ENCODE measurements around the gene PIEZO1. TPM values are rescaled to one million over a fixed set of nuclear protein-coding genes. Genes with fewer than 3 reads are reported as not detected.

Gene PIEZO1
- total and polyA plus RNA-seq, 7 experiments from 2014 or later: 3.6 to 237 (median 111) TPM

DNA sequence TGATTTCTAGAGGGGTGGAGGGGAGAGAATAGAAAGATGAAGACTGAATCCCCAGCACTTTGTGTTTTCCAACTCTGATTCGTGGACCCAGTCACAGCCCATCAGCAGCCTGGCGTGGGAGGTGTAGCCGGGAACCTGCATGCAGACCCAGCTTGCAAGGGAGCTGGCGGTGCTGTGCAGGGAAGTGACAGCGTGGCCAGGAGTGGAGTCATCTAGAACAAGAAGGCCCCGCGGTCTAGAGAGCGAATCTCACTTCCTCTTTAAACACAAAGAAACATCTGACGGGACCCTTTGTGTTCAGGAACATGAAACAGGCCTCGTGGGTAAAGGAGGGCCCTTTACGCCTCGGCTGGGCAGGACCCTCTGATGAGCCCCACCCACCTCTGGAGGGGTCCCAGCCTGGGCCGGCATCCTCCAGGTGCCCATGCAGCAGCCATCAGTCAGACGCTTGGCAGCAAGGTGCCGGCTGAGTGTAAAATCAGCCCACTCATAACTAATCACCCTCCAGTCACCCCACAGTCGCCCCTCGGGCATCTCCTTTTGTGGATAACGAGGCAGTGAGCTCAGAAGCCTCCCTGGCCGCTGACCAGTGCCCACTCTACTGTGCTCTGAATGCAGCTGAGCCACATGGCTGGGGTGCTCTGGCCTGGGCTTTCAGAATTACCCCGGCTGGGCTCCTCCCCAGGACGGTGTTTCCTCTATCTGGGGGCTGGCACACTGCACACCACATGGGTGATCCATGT, 103.1 kb downstream of the PIEZO1 start:
- Histone ChIP-seq H3K27me3 (ENCODE audit: control insufficient read depth in 2 of 2, insufficient read depth in 2 of 2, low read length in 2 of 2) (no peaks in the 10 kb centered on the region), H3K9me3 (ENCODE audit: control insufficient read depth in 2 of 3, low read length in 3 of 3) (no peaks in the 10 kb centered on the region), H3K4me3 (ENCODE audit: low read length) (peak overlapping the region; percentile 35), H3K36me3 (ENCODE audit: control insufficient read depth in 2 of 3, insufficient read depth in 3 of 3, low read length in 3 of 3) (peaks cover 0 to 40% (median 13%) of the 10 kb centered on the region in 3 experiments), H3K27ac (ENCODE audit: low read depth, low read length) (peak overlapping the region; percentile 67), H3K4me1 (ENCODE audit: control insufficient read depth in 2 of 2, insufficient read depth in 2 of 2, low read length in 2 of 2) (peaks cover 23 to 41% of the 10 kb centered on the region in 2 donors)
- Mint-ChIP-seq H3K9me3 (no peaks in the 10 kb centered on the region), H3K4me3 (peak overlapping the region; percentile 66 to 86 (median 82)), H3K36me3 (peaks cover 0 to 14% (median 0%) of the 10 kb centered on the region in 5 donors), H3K4me1 (peaks cover 22 to 47% (median 32%) of the 10 kb centered on the region in 7 donors), H3K27me3 (no peaks in the 10 kb centered on the region), H3K27ac (peak overlapping the region; percentile 87 to 95 (median 94))
- ChIA-PET CTCF (interaction anchor here (1.0 kb wide), 1 partner anchor 20 kb away, joined by 3 read pairs; no protein-coding TSS in a partner anchor), POLR2A (interaction anchor here (0.5 to 4.1 kb wide), 11 partner anchors 10 to 219 kb away, joined by 3 to 47 read pairs (median 3); partner anchors contain the start of genes CTU2, RNF166 and ZC3H18)
- intact Hi-C loops (cut with micrococcal nuclease): loop anchor here (1.0 to 10.0 kb wide), 4 partner anchors 19 to 227 kb away; partner anchors contain the start of genes MVD (in 2 of the 2), CYBA (in 1 of the 2) and ZFPM1 (in 1 of the 2)
- ATAC-seq (peak; percentile 63), DNase-seq (peak in 7 of 9 donors; percentile 51 to 69 (median 62))

DNA sequence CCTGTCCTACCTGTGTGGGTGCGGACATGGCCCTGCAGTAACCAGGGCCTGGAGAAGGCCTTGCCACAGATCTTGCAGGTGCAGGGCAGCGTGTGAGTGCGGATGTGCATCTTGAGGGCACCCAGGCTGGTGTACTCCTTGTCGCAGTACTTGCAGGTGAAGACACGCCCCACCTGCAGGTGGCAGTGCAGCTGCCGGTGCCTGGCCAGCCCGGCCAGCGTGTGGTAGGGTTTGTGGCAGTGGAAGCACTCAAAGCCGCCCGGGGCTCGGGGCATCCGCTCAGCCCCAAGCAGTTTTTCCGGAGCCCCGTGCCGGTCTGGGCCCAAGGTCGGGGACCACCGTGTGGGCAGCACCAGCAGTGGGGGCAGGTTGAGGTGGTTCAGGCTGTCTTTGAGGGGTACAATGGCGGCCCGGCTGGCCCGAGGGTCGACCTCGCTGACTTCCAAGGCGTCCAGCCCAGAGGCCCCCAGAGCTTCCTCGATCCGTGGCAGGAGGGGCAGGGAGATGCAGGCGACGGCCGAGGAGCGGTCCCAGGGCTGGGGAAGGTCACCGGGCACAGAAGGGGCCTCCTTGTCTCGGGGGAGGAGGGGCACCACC, 103.8 kb downstream of the PIEZO1 start:
- Mint-ChIP-seq H3K4me1 (peaks cover 22 to 47% (median 32%) of the 10 kb centered on the region in 7 donors), H3K36me3 (peaks cover 0 to 14% (median 0%) of the 10 kb centered on the region in 5 donors), H3K27ac (peak overlapping the region; percentile 87 to 95 (median 94)), H3K27me3 (no peaks in the 10 kb centered on the region), H3K9me3 (no peaks in the 10 kb centered on the region), H3K4me3 (peak overlapping the region; percentile 66 to 86 (median 82))
- Histone ChIP-seq H3K4me3 (ENCODE audit: low read length) (peak overlapping the region; percentile 35), H3K27me3 (ENCODE audit: control insufficient read depth in 2 of 2, insufficient read depth in 2 of 2, low read length in 2 of 2) (no peaks in the 10 kb centered on the region), H3K36me3 (ENCODE audit: control insufficient read depth in 2 of 3, insufficient read depth in 3 of 3, low read length in 3 of 3) (peaks cover 0 to 47% (median 13%) of the 10 kb centered on the region in 3 experiments), H3K4me1 (ENCODE audit: control insufficient read depth in 2 of 2, insufficient read depth in 2 of 2, low read length in 2 of 2) (peaks cover 23 to 38% of the 10 kb centered on the region in 2 donors), H3K9me3 (ENCODE audit: control insufficient read depth in 2 of 3, low read length in 3 of 3) (no peaks in the 10 kb centered on the region), H3K27ac (ENCODE audit: low read depth, low read length) (peak overlapping the region; percentile 67)
- ATAC-seq (peak; percentile 44), DNase-seq (peak in 4 of 9 donors; percentile 41 to 58 (median 52))
- CTCF ChIA-PET: interaction anchor here (0.5 to 1.0 kb wide), 3 partner anchors 15 to 559 kb away, joined by 3 to 4 read pairs (median 3); no protein-coding TSS in a partner anchor
- POLR2A ChIA-PET: interaction anchor here (0.7 to 4.1 kb wide), 9 partner anchors 9 to 31 kb away, joined by 3 to 47 read pairs (median 4); partner anchors contain the start of genes CTU2 and RNF166
- intact Hi-C loops (cut with micrococcal nuclease): loop anchor here (1.0 to 10.0 kb wide), 4 partner anchors 18 to 226 kb away; partner anchors contain the start of genes CYBA (in 1 of the 2), MVD (in 1 of the 2) and ZFPM1 (in 1 of the 2)

DNA sequence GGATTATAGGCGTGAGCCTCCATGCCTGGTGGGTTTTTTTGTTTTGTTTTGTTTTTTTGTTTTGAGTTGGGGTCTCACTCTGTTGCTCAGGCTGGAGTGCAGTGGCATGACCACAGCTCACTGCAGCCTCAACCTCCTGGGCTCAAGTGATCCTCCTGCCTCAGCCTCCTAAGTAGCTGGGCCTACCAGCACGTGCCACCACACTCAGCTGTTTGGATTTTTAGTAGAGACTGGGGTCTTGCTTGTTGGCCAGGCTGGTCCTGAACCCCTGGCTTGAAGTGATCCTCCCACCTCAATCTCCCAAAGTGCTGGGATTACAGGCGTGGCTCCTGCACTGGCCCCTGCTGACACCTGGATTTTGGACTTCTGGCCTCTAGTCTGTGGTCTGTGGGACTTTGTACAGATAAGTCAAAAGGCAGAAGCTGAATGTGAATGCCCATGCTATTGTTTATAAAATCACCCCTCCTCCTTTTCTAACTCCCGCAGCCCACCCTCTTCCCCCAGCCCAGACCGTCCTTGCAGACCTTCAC, 104.4 kb downstream of the PIEZO1 start:
- Mint-ChIP-seq H3K9me3 (no peaks in the 10 kb centered on the region), H3K27me3 (no peaks in the 10 kb centered on the region), H3K4me1 (peaks cover 22 to 47% (median 32%) of the 10 kb centered on the region in 7 donors), H3K36me3 (peaks cover 0 to 14% (median 0%) of the 10 kb centered on the region in 5 donors), H3K27ac (peak overlapping the region in 7 of 9 donors; percentile 42 to 94 (median 89)), H3K4me3 (peak overlapping the region in 6 of 10 donors; percentile 74 to 86 (median 82))
- no peaks in the 10 kb centered on the region for H3K27me3 ChIP-seq (ENCODE audit: control insufficient read depth in 2 of 2, insufficient read depth in 2 of 2, low read length in 2 of 2)
- peaks cover 23 to 38% of the 10 kb centered on the region in 2 donors for H3K4me1 ChIP-seq (ENCODE audit: control insufficient read depth in 2 of 2, insufficient read depth in 2 of 2, low read length in 2 of 2)
- intact Hi-C loops (cut with micrococcal nuclease): loop anchor here (1.0 to 10.0 kb wide), 4 partner anchors 17 to 226 kb away; partner anchors contain the start of genes CYBA (in 1 of the 2), MVD (in 1 of the 2) and ZFPM1 (in 1 of the 2)
- H3K27ac ChIP-seq (ENCODE audit: low read depth, low read length): peak overlapping the region; percentile 4
- H3K9me3 ChIP-seq (ENCODE audit: control insufficient read depth in 2 of 3, low read length in 3 of 3): no peaks in the 10 kb centered on the region
- ChIA-PET POLR2A (interaction anchor here (0.7 to 4.1 kb wide), 6 partner anchors 9 to 110 kb away, joined by 5 to 47 read pairs (median 6); partner anchors contain the start of genes CTU2 and RNF166), CTCF (interaction anchor here (0.5 to 1.0 kb wide), 4 partner anchors 11 to 560 kb away, joined by 3 to 4 read pairs (median 3); no protein-coding TSS in a partner anchor)
- H3K4me3 ChIP-seq (ENCODE audit: low read length): no peak overlapping the region
- DNase-seq: no peak
- peaks cover 0 to 52% (median 13%) of the 10 kb centered on the region in 3 experiments for H3K36me3 ChIP-seq (ENCODE audit: control insufficient read depth in 2 of 3, insufficient read depth in 3 of 3, low read length in 3 of 3)
- no peak for ATAC-seq

DNA sequence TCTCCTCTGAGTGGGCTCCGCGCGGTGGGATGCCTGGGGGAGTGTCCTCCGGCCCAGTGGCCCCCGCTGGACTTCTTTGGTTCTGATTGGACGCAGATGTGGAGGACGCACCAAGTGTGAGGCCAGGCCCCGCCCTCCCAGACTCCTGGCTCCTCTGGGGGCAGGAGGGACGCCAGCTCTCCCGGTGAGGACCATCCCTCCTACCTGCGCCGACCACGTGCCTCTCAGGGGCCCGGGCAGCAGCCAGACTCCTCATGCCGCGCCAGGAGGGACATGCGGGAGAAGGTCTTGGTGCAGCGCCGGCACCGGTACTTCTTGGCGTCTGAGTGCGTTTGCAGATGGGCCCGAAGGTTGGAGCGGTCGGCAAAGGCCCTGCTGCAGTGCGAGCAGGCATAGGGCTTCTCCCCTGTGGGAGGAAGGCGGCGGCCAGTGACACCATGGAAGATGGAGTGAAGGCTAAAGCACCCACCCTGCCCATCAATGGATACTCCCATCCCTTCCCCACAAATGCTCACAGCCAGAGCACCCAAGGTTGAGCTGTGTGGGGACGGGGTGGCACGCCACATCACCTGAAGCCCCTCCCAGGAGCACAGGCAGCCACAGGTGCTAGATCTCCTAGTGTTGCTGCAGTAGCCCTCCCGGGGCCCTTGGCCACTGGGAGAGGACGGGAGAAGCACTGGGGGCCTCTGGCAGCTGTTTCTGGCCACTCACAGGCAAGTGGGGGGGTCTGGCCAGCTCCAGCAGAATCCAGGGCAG, 106.6 kb downstream of the PIEZO1 start:
- Mint-ChIP-seq H3K27ac (no peak overlapping the region), H3K4me3 (no peak overlapping the region), H3K27me3 (no peaks in the 10 kb centered on the region), H3K36me3 (peaks cover 0 to 9% (median 0%) of the 10 kb centered on the region in 5 donors), H3K9me3 (no peaks in the 10 kb centered on the region), H3K4me1 (peaks cover 16 to 26% (median 20%) of the 10 kb centered on the region in 7 donors)
- no peak overlapping the region for H3K4me3 ChIP-seq (ENCODE audit: low read length)
- no peaks in the 10 kb centered on the region for H3K9me3 ChIP-seq (ENCODE audit: control insufficient read depth in 2 of 3, low read length in 3 of 3)
- DNase-seq (no peak), ATAC-seq (no peak)
- no peak overlapping the region for H3K27ac ChIP-seq (ENCODE audit: low read depth, low read length)
- ChIA-PET POLR2A (interaction anchor here (1.1 to 4.1 kb wide), 3 partner anchors 13 to 24 kb away, joined by 3 to 47 read pairs (median 5); no protein-coding TSS in a partner anchor), CTCF (no interaction called here)
- H3K4me1 ChIP-seq (ENCODE audit: control insufficient read depth in 2 of 2, insufficient read depth in 2 of 2, low read length in 2 of 2): peaks cover 17 to 22% of the 10 kb centered on the region in 2 donors
- peaks cover 0 to 56% (median 13%) of the 10 kb centered on the region in 3 experiments for H3K36me3 ChIP-seq (ENCODE audit: control insufficient read depth in 2 of 3, insufficient read depth in 3 of 3, low read length in 3 of 3)
- no peaks in the 10 kb centered on the region for H3K27me3 ChIP-seq (ENCODE audit: control insufficient read depth in 2 of 2, insufficient read depth in 2 of 2, low read length in 2 of 2)
- intact Hi-C loops (cut with micrococcal nuclease): no loop called here

DNA sequence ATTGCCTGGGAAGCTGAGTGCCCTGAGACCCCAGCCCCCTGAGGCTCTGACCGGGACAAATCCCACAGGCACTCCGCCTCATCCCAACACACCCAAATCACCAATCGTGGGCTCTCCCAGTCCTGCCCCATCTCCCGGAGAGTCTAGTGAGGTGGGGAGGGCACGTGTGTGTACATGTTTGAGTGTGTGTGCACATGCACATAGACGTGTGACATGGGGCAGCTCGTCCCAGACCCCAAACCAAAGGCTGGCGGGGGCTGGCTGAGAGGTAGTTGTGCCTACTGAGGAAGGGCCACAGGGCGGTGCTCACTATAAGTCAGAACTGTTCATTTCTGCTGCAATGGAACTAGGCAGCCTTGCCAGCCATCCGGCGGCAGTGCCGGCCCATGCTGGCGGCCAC, 107.3 kb downstream of the PIEZO1 start:
- Mint-ChIP-seq H3K27me3 (no peaks in the 10 kb centered on the region), H3K27ac (no peak overlapping the region), H3K36me3 (peaks cover 0 to 9% (median 0%) of the 10 kb centered on the region in 5 donors), H3K9me3 (no peaks in the 10 kb centered on the region), H3K4me1 (peaks cover 16 to 22% (median 17%) of the 10 kb centered on the region in 7 donors), H3K4me3 (peak overlapping the region in 1 of 10 donors; percentile 51)
- ATAC-seq (no peak), DNase-seq (no peak)
- no peak overlapping the region for H3K4me3 ChIP-seq (ENCODE audit: low read length)
- CTCF ChIA-PET: no interaction called here
- intact Hi-C loops (cut with micrococcal nuclease): no loop called here
- H3K36me3 ChIP-seq (ENCODE audit: control insufficient read depth in 2 of 3, insufficient read depth in 3 of 3, low read length in 3 of 3): peaks cover 0 to 56% (median 13%) of the 10 kb centered on the region in 3 experiments
- POLR2A ChIA-PET: interaction anchor here (1.1 to 1.2 kb wide), 2 partner anchors 15 to 23 kb away, joined by 3 to 5 read pairs; partner anchors contain the start of gene MVD
- H3K9me3 ChIP-seq (ENCODE audit: control insufficient read depth in 2 of 3, low read length in 3 of 3): no peaks in the 10 kb centered on the region
- peaks cover 17 to 22% of the 10 kb centered on the region in 2 donors for H3K4me1 ChIP-seq (ENCODE audit: control insufficient read depth in 2 of 2, insufficient read depth in 2 of 2, low read length in 2 of 2)
- H3K27ac ChIP-seq (ENCODE audit: low read depth, low read length): no peak overlapping the region
- no peaks in the 10 kb centered on the region for H3K27me3 ChIP-seq (ENCODE audit: control insufficient read depth in 2 of 2, insufficient read depth in 2 of 2, low read length in 2 of 2)
